GM19240 (cell line): Measurements from ENCODE around the gene VDAC1.
"Not testable (repeated sequence)": the region's sequence is repeated elsewhere in the genome, so short reads cannot be mapped to it uniquely, and the experiment has no call there.

Source experiments
- DNase-seq: peaks from one replicate; pipeline ENCODE4 v3.0.0; 2011; ENCODE audit warnings: low spot score; ENCODE audit not compliant: insufficient read length

Gene VDAC1, protein sequence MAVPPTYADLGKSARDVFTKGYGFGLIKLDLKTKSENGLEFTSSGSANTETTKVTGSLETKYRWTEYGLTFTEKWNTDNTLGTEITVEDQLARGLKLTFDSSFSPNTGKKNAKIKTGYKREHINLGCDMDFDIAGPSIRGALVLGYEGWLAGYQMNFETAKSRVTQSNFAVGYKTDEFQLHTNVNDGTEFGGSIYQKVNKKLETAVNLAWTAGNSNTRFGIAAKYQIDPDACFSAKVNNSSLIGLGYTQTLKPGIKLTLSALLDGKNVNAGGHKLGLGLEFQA

GRCh38 chr5:134004626-134005416 is at the start of gene VDAC1:
Gene VDAC1, minus strand, starts transcription at chr5:134004975. Its CDS starts 11,963 bp downstream, at chr5:133993012.
- peak; percentile 82 for DNase-seq

GRCh38 chr5:134053840-134054338 is 49.1 kb upstream of the VDAC1 start:
- DNase-seq = no peak

- no peak for DNase-seq
Measured at GRCh38 chr5:134053314-134053839, 48.6 kb upstream of the VDAC1 start.

GRCh38 chr5:134051305-134051704 is 46.5 kb upstream of the VDAC1 start:
- DNase-seq = no peak

GRCh38 chr5:134048864-134049263 is 44.1 kb upstream of the VDAC1 start:
- no peak for DNase-seq

- no peak for DNase-seq
Measured at GRCh38 chr5:134047687-134048056, 42.9 kb upstream of the VDAC1 start.

GRCh38 chr5:134046801-134047686 is 42.3 kb upstream of the VDAC1 start:
- DNase-seq = no peak

DNA sequence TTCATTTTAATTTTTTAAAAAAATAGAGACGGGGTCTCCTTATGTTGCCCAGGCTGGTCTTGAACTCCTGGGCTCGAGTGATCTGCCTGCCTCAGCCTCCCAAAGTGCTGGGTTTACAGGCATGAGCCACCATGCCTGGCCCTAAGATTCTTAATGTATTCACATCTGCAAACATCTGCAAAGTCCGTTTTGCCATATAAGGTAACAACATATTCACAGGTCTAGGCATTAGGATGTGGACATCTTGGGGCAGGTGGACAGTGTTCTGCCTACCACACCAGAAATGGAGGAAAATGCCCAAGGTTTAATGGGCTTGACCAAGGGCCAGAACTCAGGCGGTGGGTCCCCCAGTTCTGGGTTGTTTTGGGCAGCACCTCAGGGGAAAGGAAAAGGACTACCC is 41.6 kb upstream of the VDAC1 start:
- no peak for DNase-seq

GRCh38 chr5:134043793-134044792 is 39.3 kb upstream of the VDAC1 start:
- DNase-seq = no peak

- peak; percentile 47 for DNase-seq
Measured at GRCh38 chr5:134041570-134042411, 37.0 kb upstream of the VDAC1 start.

DNA sequence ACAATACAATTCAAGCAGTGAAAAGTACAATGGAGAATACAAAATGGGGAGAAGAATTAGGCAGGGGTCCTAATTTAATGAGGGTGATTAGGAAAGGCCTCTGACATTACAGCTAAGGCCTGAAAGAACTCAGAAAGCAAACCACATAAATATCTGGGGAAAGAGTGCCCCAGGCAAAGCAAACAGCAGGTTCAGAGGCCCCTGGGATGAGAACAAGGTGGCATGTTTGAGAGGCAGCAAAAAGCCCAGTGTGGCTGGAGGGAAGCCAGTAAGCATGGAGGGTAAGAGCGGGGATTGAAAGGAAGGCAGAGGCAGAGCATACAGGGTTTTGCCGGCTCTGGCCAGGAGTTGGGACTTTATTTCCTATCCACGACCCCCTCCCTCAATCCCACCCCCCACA is 33.4 kb upstream of the VDAC1 start:
- no peak for DNase-seq

GRCh38 chr5:134037160-134037559 is 32.4 kb upstream of the VDAC1 start:
- no peak for DNase-seq

DNA sequence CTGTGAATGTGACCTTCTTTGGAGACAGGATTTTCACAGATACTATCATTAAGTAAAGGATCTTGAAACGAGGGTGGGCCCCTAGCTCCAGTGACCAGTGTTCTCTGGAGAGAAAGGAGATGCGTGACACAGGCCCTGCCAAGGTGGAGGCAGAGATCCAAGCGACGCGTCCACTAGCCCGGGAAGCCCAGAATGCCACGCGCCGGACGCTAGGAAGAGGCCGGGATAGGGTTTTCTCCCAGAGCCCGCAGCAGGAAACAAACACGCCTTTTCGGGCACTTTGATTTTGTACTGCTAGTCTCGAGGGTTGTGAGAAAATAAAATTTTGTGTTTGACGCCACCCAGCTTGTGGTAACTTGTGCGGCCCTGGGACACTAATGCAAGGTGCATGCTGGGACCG is 29.6 kb upstream of the VDAC1 start:
- no peak for DNase-seq

DNA sequence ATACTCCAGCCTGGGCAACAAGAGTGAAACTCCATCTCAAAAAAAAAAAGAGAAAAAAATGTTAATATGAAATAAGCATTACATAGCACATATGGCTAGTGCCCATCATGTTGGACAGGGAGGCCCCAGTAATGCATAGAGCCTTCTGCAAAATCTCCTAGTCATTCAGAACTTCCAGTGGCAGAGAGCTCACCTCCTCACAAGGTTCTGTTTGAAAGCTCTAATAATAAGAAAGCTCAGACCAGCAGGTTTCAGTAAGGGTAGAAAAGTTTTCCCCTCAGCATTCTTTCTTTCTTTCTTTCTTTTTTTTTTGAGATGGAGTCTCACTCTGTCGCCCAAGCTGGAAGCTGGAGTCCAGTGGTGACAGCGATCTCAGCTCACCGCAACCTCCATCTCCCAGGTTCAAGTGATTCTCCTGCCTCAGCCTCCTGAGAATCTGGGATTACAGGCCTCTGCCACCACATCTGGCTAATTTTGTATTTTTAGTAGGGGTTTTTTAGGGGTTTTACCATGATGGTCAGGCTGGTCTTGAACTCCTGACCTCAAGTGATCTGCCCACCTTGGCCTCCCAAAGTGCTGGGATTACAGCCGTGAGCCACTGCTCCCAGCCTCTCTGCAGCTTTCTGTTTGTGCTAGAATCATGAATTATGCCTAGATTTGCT is 25.7 kb upstream of the VDAC1 start:
- not testable (repeated sequence) for DNase-seq

DNA sequence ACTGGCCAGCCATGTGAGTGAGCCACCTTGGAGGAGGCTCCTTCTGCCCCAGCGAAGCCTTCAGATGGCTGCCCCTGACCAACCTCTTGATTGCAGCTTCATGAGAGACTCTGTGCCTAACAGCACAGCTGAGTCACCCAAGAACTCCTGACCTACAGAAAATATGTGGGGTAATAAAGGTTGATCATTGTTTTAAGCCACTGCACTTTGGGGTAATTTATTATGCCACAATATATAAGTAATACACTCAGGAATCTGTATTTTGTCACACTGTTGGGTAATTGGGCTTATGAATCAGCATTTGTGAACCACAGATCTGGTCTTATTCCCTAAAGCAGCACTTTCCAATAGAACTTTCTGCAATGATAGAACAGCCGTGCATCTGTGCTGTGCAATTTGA is 24.4 kb upstream of the VDAC1 start:
- DNase-seq = no peak

GRCh38 chr5:134028496-134028895 is 23.7 kb upstream of the VDAC1 start:
- no peak for DNase-seq

DNA sequence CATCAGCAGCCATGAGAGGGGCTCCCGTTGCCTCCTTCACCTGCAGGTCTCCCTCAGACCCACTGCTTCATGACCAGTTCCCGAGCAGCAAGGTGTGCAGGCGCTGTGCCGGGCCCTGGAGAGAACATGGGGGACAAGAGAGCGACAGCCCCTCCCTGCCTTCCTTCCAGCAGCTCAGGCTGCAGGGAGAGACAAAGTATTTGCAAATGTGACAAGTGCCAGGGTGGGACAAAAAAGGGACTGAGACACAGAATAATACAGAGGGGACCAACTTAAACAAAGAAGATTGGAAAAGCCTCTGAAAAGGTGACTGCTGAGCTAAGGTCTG is 22.5 kb upstream of the VDAC1 start:
- no peak for DNase-seq

DNA sequence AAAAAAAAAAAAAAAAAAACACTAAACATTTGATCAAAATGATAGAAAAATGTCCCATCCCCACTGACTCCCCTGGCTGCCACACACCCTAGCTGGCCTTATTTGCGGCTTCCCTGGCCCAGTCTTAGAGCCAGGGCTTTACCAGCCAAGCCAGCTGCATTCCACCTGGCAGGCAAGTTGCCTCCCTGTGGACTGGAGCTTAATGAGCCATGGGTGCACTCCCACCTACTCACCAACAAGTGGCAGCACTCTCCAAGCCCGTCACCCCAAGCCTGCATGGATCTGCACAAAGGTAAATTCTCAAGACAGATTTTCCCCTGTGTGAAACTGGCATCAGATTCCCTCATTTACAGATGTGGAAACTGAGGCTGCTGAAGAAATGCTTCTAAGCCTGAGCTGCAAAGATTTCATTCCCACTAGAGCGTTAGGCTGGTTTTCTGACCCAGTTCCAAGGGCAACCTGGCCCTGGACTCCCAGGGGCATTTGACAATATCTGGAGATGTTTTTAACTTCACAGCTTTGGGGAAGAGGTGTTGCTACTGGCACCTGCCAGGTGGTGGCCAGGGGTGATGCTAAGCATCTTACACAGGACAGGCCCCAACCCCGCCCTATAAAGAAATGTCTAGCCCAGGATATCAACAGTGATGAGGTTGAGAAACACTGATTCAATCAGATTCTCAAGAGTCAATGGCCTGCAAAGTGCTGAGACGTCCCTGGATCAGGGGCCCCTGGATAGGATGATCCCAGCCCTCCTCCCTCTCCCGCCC is 21.9 kb upstream of the VDAC1 start:
- peak; percentile 65 for DNase-seq
